Neural cell (in vitro differentiated cells): ENCODE results near the gene OPRPN. TPM values are rescaled to one million over a fixed set of nuclear protein-coding genes. Genes with fewer than 3 reads are reported as not detected.

ENCODE experiments used
- H2AFZ ChIP-seq: fragments of 200-600, 300-800 bp; sonication (generic), shearing (Covaris generic); 2 replicates; pipeline ENCODE4 v1.6.0; 2014; ENCODE audit warnings: low read depth, mild to moderate bottlenecking, antibody characterized with exemption, low read length, moderate library complexity
- H3F3A ChIP-seq: fragments of 200-600 bp; shearing (Covaris generic); 2 replicates; pipeline ENCODE4 v1.6.1; 2016; ENCODE audit warnings: mild to moderate bottlenecking, moderate library complexity, mixed read lengths, antibody characterized with exemption, low read length; ENCODE audit not compliant: insufficient read depth, poor library complexity, severe bottlenecking
- H3K27ac ChIP-seq: fragments of 200-600, 300-800 bp; sonication (generic), shearing (Covaris generic); 2 replicates; pipeline ENCODE4 v1.5.1; 2014; ENCODE audit warnings: mild to moderate bottlenecking, low read length, moderate library complexity
- H3K27me3 ChIP-seq: fragments of 300-800, 200-600 bp; sonication (generic), shearing (Covaris generic); 2 replicates; pipeline ENCODE4 v1.6.0; 2014; ENCODE audit warnings: mild to moderate bottlenecking, low read depth, low read length, moderate library complexity; ENCODE audit not compliant: insufficient read depth
- H3K36me3 ChIP-seq: fragments of 300-800, 200-600 bp; sonication (generic), shearing (Covaris generic); 2 replicates; pipeline ENCODE4 v1.5.1; 2014; ENCODE audit warnings: mild to moderate bottlenecking, antibody characterized with exemption, low read length, moderate library complexity; ENCODE audit not compliant: insufficient read depth
- H3K4me2 ChIP-seq: fragments of 300-800, 200-600 bp; sonication (generic), shearing (Covaris generic); 2 replicates; pipeline ENCODE4 v1.6.0; 2014; ENCODE audit warnings: mild to moderate bottlenecking, low read length
- H3K4me3 ChIP-seq: fragments of 300-800, 200-600 bp; sonication (generic), shearing (Covaris generic); 2 replicates; pipeline ENCODE4 v1.5.1; 2014; ENCODE audit warnings: mild to moderate bottlenecking, low read length, moderate library complexity
- H3K79me2 ChIP-seq: fragments of 200-600 bp; shearing (Covaris generic); replicated peaks from 2 replicates; pipeline ENCODE4 v1.6.0; 2014; ENCODE audit warnings: mild to moderate bottlenecking, low read length, moderate library complexity; ENCODE audit not compliant: insufficient read depth
- H3K9ac ChIP-seq: fragments of 300-800, 200-600 bp; sonication (generic), shearing (Covaris generic); 2 replicates; pipeline ENCODE4 v1.6.1; 2016; ENCODE audit warnings: mild to moderate bottlenecking, low read length, mixed read lengths
- H3K9me2 ChIP-seq: fragments of 200-600 bp; shearing (Covaris generic); 2 replicates; pipeline ENCODE4 v1.6.1; 2016; ENCODE audit warnings: mild to moderate bottlenecking, low read length, mixed read lengths; ENCODE audit not compliant: insufficient read depth
- H3K9me3 ChIP-seq: fragments of 200-600, 300-800 bp; sonication (generic), shearing (Covaris generic); 2 replicates; pipeline ENCODE4 v1.6.1; 2016; ENCODE audit warnings: mild to moderate bottlenecking, mixed run types, low read length, moderate library complexity, mixed read lengths
- H4K20me1 ChIP-seq: fragments of 200-600 bp; shearing (Covaris generic); 2 replicates; pipeline ENCODE4 v1.6.1; 2016; ENCODE audit warnings: mild to moderate bottlenecking, mixed run types; ENCODE audit not compliant: insufficient read depth
- EP300 ChIP-seq: fragments of 450-650 bp; conservative IDR thresholded peaks from 2 replicates; pipeline ENCODE4 v1.6.1; 2014; ENCODE audit warnings: antibody characterized with exemption, mild to moderate bottlenecking, moderate library complexity; ENCODE audit not compliant: poor library complexity, severe bottlenecking
- EZH2 ChIP-seq: fragments of 200-600, 300-800 bp; shearing (Covaris generic), sonication (generic); IDR thresholded peaks from 2 replicates; pipeline ENCODE4 v1.6.1; 2014; ENCODE audit warnings: antibody characterized with exemption, low read length, borderline replicate concordance, mild to moderate bottlenecking; ENCODE audit not compliant: insufficient read depth, poor library complexity, severe bottlenecking
- MXI1 ChIP-seq: fragments of 450-650 bp; conservative IDR thresholded peaks from 2 replicates; pipeline ENCODE4 v1.6.1; 2014; ENCODE audit warnings: antibody characterized with exemption, mild to moderate bottlenecking; ENCODE audit not compliant: poor library complexity, severe bottlenecking
- POLR2AphosphoS5 ChIP-seq: IDR thresholded peaks from 2 replicates; pipeline ENCODE4 v1.6.1; 2012
- RAD21 ChIP-seq: fragments of 450-650 bp; conservative IDR thresholded peaks from 2 replicates; pipeline ENCODE4 v1.6.1; 2014; ENCODE audit warnings: antibody characterized with exemption, mild to moderate bottlenecking, moderate library complexity
- SMC3 ChIP-seq: fragments of 450-650 bp; conservative IDR thresholded peaks from 2 replicates; pipeline ENCODE4 v1.6.1; 2014; ENCODE audit warnings: antibody characterized with exemption, mild to moderate bottlenecking, moderate library complexity; ENCODE audit not compliant: poor library complexity
- TAF1 ChIP-seq: IDR thresholded peaks from 2 replicates; pipeline ENCODE4 v1.6.1; 2012; ENCODE audit warnings: low read depth
- polyA plus RNA-seq: library from polyadenylated mRNA; depleted of rRNA; stranded (reverse); fragments of >200 nt; gene quantifications from 2 replicates; pipeline ENCODE4 v1.2.3, GENCODE V29; 2014
- TF ChIP-seq, protein P1 (sequence below): fragments of 450-650 bp; IDR thresholded peaks from 2 replicates; pipeline ENCODE4 v1.5.1; 2014; ENCODE audit warnings: antibody characterized with exemption, mild to moderate bottlenecking, moderate library complexity; ENCODE audit not compliant: poor library complexity, severe bottlenecking
- TF ChIP-seq, protein P2 (sequence below): IDR thresholded peaks from 2 replicates; pipeline ENCODE4 v1.6.1; 2012; ENCODE audit warnings: borderline replicate concordance

The OPRPN gene
- polyA plus RNA-seq, 1 donor from 2014 or later = not detected

GRCh38 chr4:70425306-70425705 lies 27.6 kb downstream of the OPRPN start:
- no peaks in the 10 kb centered on the region for H3K9me2 ChIP-seq
- H3K4me2 ChIP-seq = no peak overlapping the region
- no peak overlapping the region for H3K9ac ChIP-seq
- H3K27ac ChIP-seq = no peak overlapping the region
- no peaks in the 10 kb centered on the region for H3K9me3 ChIP-seq
- no peaks in the 10 kb centered on the region for H3K27me3 ChIP-seq
- no peak overlapping the region for H3K4me3 ChIP-seq
- H4K20me1 ChIP-seq = no peaks in the 10 kb centered on the region
- H3K36me3 ChIP-seq = no peaks in the 10 kb centered on the region
- no peak for TF ChIP-seq TAF1
- no peak for TF ChIP-seq MXI1
- TF ChIP-seq, protein P1, sequence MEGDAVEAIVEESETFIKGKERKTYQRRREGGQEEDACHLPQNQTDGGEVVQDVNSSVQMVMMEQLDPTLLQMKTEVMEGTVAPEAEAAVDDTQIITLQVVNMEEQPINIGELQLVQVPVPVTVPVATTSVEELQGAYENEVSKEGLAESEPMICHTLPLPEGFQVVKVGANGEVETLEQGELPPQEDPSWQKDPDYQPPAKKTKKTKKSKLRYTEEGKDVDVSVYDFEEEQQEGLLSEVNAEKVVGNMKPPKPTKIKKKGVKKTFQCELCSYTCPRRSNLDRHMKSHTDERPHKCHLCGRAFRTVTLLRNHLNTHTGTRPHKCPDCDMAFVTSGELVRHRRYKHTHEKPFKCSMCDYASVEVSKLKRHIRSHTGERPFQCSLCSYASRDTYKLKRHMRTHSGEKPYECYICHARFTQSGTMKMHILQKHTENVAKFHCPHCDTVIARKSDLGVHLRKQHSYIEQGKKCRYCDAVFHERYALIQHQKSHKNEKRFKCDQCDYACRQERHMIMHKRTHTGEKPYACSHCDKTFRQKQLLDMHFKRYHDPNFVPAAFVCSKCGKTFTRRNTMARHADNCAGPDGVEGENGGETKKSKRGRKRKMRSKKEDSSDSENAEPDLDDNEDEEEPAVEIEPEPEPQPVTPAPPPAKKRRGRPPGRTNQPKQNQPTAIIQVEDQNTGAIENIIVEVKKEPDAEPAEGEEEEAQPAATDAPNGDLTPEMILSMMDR = no peak
- TF ChIP-seq, protein P2, sequence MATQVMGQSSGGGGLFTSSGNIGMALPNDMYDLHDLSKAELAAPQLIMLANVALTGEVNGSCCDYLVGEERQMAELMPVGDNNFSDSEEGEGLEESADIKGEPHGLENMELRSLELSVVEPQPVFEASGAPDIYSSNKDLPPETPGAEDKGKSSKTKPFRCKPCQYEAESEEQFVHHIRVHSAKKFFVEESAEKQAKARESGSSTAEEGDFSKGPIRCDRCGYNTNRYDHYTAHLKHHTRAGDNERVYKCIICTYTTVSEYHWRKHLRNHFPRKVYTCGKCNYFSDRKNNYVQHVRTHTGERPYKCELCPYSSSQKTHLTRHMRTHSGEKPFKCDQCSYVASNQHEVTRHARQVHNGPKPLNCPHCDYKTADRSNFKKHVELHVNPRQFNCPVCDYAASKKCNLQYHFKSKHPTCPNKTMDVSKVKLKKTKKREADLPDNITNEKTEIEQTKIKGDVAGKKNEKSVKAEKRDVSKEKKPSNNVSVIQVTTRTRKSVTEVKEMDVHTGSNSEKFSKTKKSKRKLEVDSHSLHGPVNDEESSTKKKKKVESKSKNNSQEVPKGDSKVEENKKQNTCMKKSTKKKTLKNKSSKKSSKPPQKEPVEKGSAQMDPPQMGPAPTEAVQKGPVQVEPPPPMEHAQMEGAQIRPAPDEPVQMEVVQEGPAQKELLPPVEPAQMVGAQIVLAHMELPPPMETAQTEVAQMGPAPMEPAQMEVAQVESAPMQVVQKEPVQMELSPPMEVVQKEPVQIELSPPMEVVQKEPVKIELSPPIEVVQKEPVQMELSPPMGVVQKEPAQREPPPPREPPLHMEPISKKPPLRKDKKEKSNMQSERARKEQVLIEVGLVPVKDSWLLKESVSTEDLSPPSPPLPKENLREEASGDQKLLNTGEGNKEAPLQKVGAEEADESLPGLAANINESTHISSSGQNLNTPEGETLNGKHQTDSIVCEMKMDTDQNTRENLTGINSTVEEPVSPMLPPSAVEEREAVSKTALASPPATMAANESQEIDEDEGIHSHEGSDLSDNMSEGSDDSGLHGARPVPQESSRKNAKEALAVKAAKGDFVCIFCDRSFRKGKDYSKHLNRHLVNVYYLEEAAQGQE = no peak
- no peak for TF ChIP-seq EZH2
- TF ChIP-seq SMC3 = no peak
- TF ChIP-seq POLR2AphosphoS5 = no peak
- TF ChIP-seq EP300 = no peak
- TF ChIP-seq RAD21 = no peak
- no peaks in the 10 kb centered on the region for H3F3A ChIP-seq
- no peaks in the 10 kb centered on the region for H3K79me2 ChIP-seq
- H2AFZ ChIP-seq = no peak overlapping the region

- Histone ChIP-seq H3K27ac (no peak overlapping the region), H3K9me2 (no peaks in the 10 kb centered on the region), H3K79me2 (no peaks in the 10 kb centered on the region), H3K27me3 (no peaks in the 10 kb centered on the region), H2AFZ (no peak overlapping the region), H3F3A (no peaks in the 10 kb centered on the region), H4K20me1 (no peaks in the 10 kb centered on the region), H3K4me2 (no peak overlapping the region), H3K9me3 (no peaks in the 10 kb centered on the region), H3K4me3 (no peak overlapping the region), H3K9ac (no peak overlapping the region), H3K36me3 (no peaks in the 10 kb centered on the region)
- TF ChIP-seq, protein P2 = no peak
- TF ChIP-seq RAD21 = no peak
- TF ChIP-seq, protein P1 = no peak
- TF ChIP-seq TAF1 = no peak
- no peak for TF ChIP-seq MXI1
- TF ChIP-seq POLR2AphosphoS5 = no peak
- no peak for TF ChIP-seq SMC3
- TF ChIP-seq EZH2 = no peak
- TF ChIP-seq EP300 = no peak
These were observed 29.0 kb downstream of the OPRPN start for GRCh38 chr4:70426789-70427188.
